Parathyroid adenoma (tissue), 2 donors: ENCODE data around the gene OOSP1.

ENCODE experiments used
- H2AFZ ChIP-seq: fragments of 300-600 bp; sonication (generic); one replicate; pipeline ENCODE4 v1.7.0; 2017; ENCODE audit warnings: antibody characterized with exemption, mild to moderate bottlenecking
- H3K27ac ChIP-seq: fragments of 300-600 bp; sonication (generic); one replicate; pipeline ENCODE4 v1.7.0; 2017
- H3K27me3 ChIP-seq: fragments of 300-600 bp; sonication (generic); one replicate; pipeline ENCODE4 v1.7.0; 2017; ENCODE audit warnings: low read length; ENCODE audit not compliant: control insufficient read depth, insufficient read depth
- H3K36me3 ChIP-seq: fragments of 300-600 bp; sonication (generic); one replicate; pipeline ENCODE4 v1.7.0; 2017; ENCODE audit warnings: low read length; ENCODE audit not compliant: control insufficient read depth, insufficient read depth
- H3K4me1 ChIP-seq: fragments of 300-600 bp; sonication (generic); one replicate; pipeline ENCODE4 v1.7.0; 2017; ENCODE audit warnings: control low read depth
- H3K4me2 ChIP-seq: fragments of 300-600 bp; sonication (generic); one replicate; pipeline ENCODE4 v1.7.0; 2017; ENCODE audit warnings: low read length
- H3K4me3 ChIP-seq: fragments of 300-600 bp; sonication (generic); one replicate; pipeline ENCODE4 v1.7.0; 2017; ENCODE audit warnings: low read depth, low read length
- H3K79me2 ChIP-seq: fragments of 300-600 bp; sonication (generic); one replicate; pipeline ENCODE4 v1.7.0; 2017; ENCODE audit warnings: control low read depth
- H3K9ac ChIP-seq: fragments of 300-600 bp; sonication (generic); one replicate; pipeline ENCODE4 v1.7.0; 2017; ENCODE audit warnings: mild to moderate bottlenecking
- H3K9me3 ChIP-seq: fragments of 300-600 bp; sonication (generic); one replicate; pipeline ENCODE4 v1.7.0; 2017; ENCODE audit warnings: low read length; ENCODE audit not compliant: control insufficient read depth
- CTCF ChIP-seq: fragments of 300-600 bp; sonication (generic); IDR thresholded peaks from one replicate; pipeline ENCODE4 v1.7.0; 2017; ENCODE audit warnings: antibody characterized with exemption, mild to moderate bottlenecking
- donor health status: primary hyperparathyroidism.

OOSP1 gene

GRCh38 chr11:59918987-59919589 lies 19.1 kb upstream of the OOSP1 start:
- Histone ChIP-seq H3K79me2 (no peaks in the 10 kb centered on the region), H3K27ac (no peak overlapping the region), H2AFZ (no peak overlapping the region), H3K4me3 (no peak overlapping the region), H3K9me3 (no peaks in the 10 kb centered on the region), H3K4me1 (no peaks in the 10 kb centered on the region), H3K27me3 (no peaks in the 10 kb centered on the region), H3K4me2 (no peak overlapping the region), H3K36me3 (no peaks in the 10 kb centered on the region), H3K9ac (no peak overlapping the region)
- peak; percentile 7 for TF ChIP-seq CTCF

- H3K9me3 ChIP-seq = no peaks in the 10 kb centered on the region
- no peak for TF ChIP-seq CTCF
- H3K4me3 ChIP-seq = no peak overlapping the region
- no peaks in the 10 kb centered on the region for H3K4me1 ChIP-seq
- no peak overlapping the region for H3K4me2 ChIP-seq
- no peak overlapping the region for H3K9ac ChIP-seq
- no peaks in the 10 kb centered on the region for H3K36me3 ChIP-seq
- no peaks in the 10 kb centered on the region for H3K79me2 ChIP-seq
- no peak overlapping the region for H2AFZ ChIP-seq
- H3K27me3 ChIP-seq = no peaks in the 10 kb centered on the region
- H3K27ac ChIP-seq = no peak overlapping the region
Measured at GRCh38 chr11:59923813-59924212, 14.4 kb upstream of the OOSP1 start.

GRCh38 chr11:59931688-59932087 lies 6.5 kb upstream of the OOSP1 start:
- H2AFZ ChIP-seq = no peak overlapping the region
- no peaks in the 10 kb centered on the region for H3K36me3 ChIP-seq
- no peaks in the 10 kb centered on the region for H3K9me3 ChIP-seq
- H3K4me1 ChIP-seq = no peaks in the 10 kb centered on the region
- TF ChIP-seq CTCF = no peak
- H3K27me3 ChIP-seq = no peaks in the 10 kb centered on the region
- H3K4me2 ChIP-seq = no peak overlapping the region
- no peak overlapping the region for H3K4me3 ChIP-seq
- H3K27ac ChIP-seq = no peak overlapping the region
- no peak overlapping the region for H3K9ac ChIP-seq
- H3K79me2 ChIP-seq = no peaks in the 10 kb centered on the region

- Histone ChIP-seq H3K79me2 (no peaks in the 10 kb centered on the region), H3K9me3 (no peaks in the 10 kb centered on the region), H3K9ac (no peak overlapping the region), H3K4me2 (no peak overlapping the region), H3K4me3 (no peak overlapping the region), H3K36me3 (no peaks in the 10 kb centered on the region), H2AFZ (no peak overlapping the region), H3K27ac (no peak overlapping the region), H3K4me1 (no peaks in the 10 kb centered on the region), H3K27me3 (no peaks in the 10 kb centered on the region)
- no peak for TF ChIP-seq CTCF
Measured at GRCh38 chr11:59938718-59939117, 486 bp downstream of the OOSP1 start.

GRCh38 chr11:59939482-59939881 lies 1.2 kb downstream of the OOSP1 start:
- no peaks in the 10 kb centered on the region for H3K36me3 ChIP-seq
- TF ChIP-seq CTCF = no peak
- no peaks in the 10 kb centered on the region for H3K27me3 ChIP-seq
- no peak overlapping the region for H3K27ac ChIP-seq
- H3K4me2 ChIP-seq = no peak overlapping the region
- no peaks in the 10 kb centered on the region for H3K79me2 ChIP-seq
- H3K9me3 ChIP-seq = no peaks in the 10 kb centered on the region
- no peak overlapping the region for H3K4me3 ChIP-seq
- H3K9ac ChIP-seq = no peak overlapping the region
- no peak overlapping the region for H2AFZ ChIP-seq
- no peaks in the 10 kb centered on the region for H3K4me1 ChIP-seq
